Fibroblast of lung (primary cell): ENCODE results near the gene HDAC4. TPM values are rescaled to one million over a fixed set of nuclear protein-coding genes. Genes with fewer than 3 reads are reported as not detected.

Source experiments
- DNase-seq, 2 donors: peaks; one replicate each; pipeline versions ENCODE4 v3.0.0 to v3.0.0-alpha.2; 2010; ENCODE audit warnings: low read depth in 2 of 2
- H2AFZ ChIP-seq: 2 replicates; pipeline ENCODE4 v1.5.1; 2012; ENCODE audit warnings: low read length, control low read depth, inconsistent platforms
- H3K27ac ChIP-seq: 2 replicates; pipeline ENCODE4 v1.5.1; 2011; ENCODE audit warnings: low read length, control low read depth; ENCODE audit not compliant: insufficient read depth
- H3K27me3 ChIP-seq: 2 replicates; pipeline ENCODE4 v1.5.1; 2011; ENCODE audit warnings: mild to moderate bottlenecking, low read length; ENCODE audit not compliant: control insufficient read depth, insufficient read depth
- H3K36me3 ChIP-seq: 2 replicates; pipeline ENCODE4 v1.5.1; 2011; ENCODE audit warnings: low read length; ENCODE audit not compliant: control insufficient read depth, insufficient read depth
- H3K4me1 ChIP-seq: 2 replicates; pipeline ENCODE4 v1.5.1; 2011; ENCODE audit warnings: low read length; ENCODE audit not compliant: control insufficient read depth, insufficient read depth; ENCODE audit errors: extremely low read depth
- H3K4me2 ChIP-seq: 2 replicates; pipeline ENCODE4 v1.5.1; 2011; ENCODE audit warnings: low read length, control low read depth; ENCODE audit not compliant: insufficient read depth; ENCODE audit errors: extremely low read depth
- H3K4me3 ChIP-seq, 4 experiments: fragments of 200-600 bp in 1 of 4; sonication (generic) in 1 of 4; replicated peaks in 1 of 4; 2 replicates each; pipeline ENCODE4 v1.5.1; 2011 to 2016; ENCODE audit warnings: low read length in 4 of 4, low read depth in 3 of 4, mild to moderate bottlenecking in 3 of 4, control low read depth in 2 of 4, inconsistent platforms in 1 of 4, mixed read lengths in 1 of 4; ENCODE audit not compliant: insufficient read depth in 1 of 4; ENCODE audit errors: control extremely low read depth in 1 of 4
- H3K79me2 ChIP-seq: 2 replicates; pipeline ENCODE4 v1.5.1; 2012; ENCODE audit warnings: mild to moderate bottlenecking, low read length, inconsistent platforms; ENCODE audit not compliant: control insufficient read depth, insufficient read depth
- H3K9ac ChIP-seq: 2 replicates; pipeline ENCODE4 v1.5.1; 2011; ENCODE audit warnings: mild to moderate bottlenecking, low read length, control low read depth; ENCODE audit not compliant: insufficient read depth
- H3K9me3 ChIP-seq: 2 replicates; pipeline ENCODE4 v1.5.1; 2012; ENCODE audit warnings: low read depth, low read length; ENCODE audit not compliant: control insufficient read depth, insufficient read depth
- H4K20me1 ChIP-seq: 2 replicates; pipeline ENCODE4 v1.5.1; 2011; ENCODE audit warnings: low read length; ENCODE audit not compliant: control insufficient read depth, insufficient read depth; ENCODE audit errors: extremely low read depth
- EZH2 ChIP-seq: IDR thresholded peaks from 2 replicates; pipeline ENCODE4 v1.5.1; 2012; ENCODE audit warnings: low read length, control low read depth, mild to moderate bottlenecking; ENCODE audit errors: missing control alignments
- polyA plus RNA-seq, 2 donors: library from polyadenylated mRNA; depleted of rRNA in 1 of 2; stranded (reverse) in 1 of 2; unstranded in 1 of 2; fragments of >200 nt; gene quantifications; 2 replicates each; pipeline ENCODE4 v1.2.1, GENCODE V29; 2011 to 2012; ENCODE audit warnings: missing spikeins in 1 of 2
- total RNA-seq: library from RNA; depleted of rRNA; stranded (reverse); fragments of >200 nt; gene quantifications from 2 replicates; pipeline ENCODE4 v1.2.1, GENCODE V29; 2014
- TF ChIP-seq, protein P1 (sequence below), 2 donors: IDR thresholded peaks in 1 of 2; conservative IDR thresholded peaks in 1 of 2; 1 replicate in 1 of 2; 2 replicates in 1 of 2; pipeline ENCODE4 v1.5.1; 2011 to 2012; ENCODE audit warnings: low read length in 2 of 2, control low read depth in 1 of 2, inconsistent platforms in 1 of 2, low read depth in 1 of 2, mild to moderate bottlenecking in 1 of 2

The HDAC4 gene
- total and polyA plus RNA-seq, 2 donors (not counting 1 experiment from before 2014, with no cell fraction given): 7.4 to 19.8 TPM

DNA sequence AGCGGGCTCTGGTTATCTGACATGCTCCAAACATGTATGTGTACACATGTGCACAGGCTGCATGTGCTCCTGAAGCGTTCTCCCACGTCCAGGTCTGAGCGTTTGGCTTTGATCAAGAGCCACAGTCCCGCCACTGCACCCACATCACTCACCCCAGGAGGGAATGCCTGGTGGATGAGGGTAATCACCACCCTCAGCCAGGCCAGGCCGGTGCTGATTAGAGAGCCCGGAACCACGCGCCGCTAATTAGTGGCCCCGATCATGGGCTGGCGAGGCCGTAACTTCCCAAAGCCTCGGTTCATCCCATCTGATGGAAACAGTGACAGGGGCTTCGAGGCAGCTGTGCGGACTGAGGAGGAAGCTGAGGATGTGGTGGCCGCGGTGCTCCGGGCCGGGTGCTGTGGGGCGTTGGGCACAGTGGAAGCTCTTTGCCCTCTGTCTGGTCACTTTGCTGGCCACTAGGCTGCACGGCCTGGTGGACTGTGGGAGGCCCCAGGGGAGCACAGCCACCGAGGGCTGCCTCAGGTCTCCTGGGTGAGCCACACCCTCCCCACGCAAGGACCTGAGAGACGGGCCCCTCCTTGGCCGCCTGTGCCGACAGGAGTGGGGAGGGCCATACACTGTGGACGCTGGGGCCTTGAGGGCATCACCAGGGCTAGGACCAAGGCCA, 333.5 kb downstream of the HDAC4 start:
- Histone ChIP-seq H3K27ac (no peak overlapping the region), H3K9ac (no peak overlapping the region), H2AFZ (no peak overlapping the region), H3K36me3 (peaks cover 2% of the 10 kb centered on the region), H3K27me3 (no peaks in the 10 kb centered on the region), H3K9me3 (no peaks in the 10 kb centered on the region), H3K4me2 (no peak overlapping the region), H4K20me1 (no peaks in the 10 kb centered on the region), H3K79me2 (no peaks in the 10 kb centered on the region), H3K4me1 (no peaks in the 10 kb centered on the region), H3K4me3 (no peak overlapping the region)
- no peak for DNase-seq
- TF ChIP-seq, protein P1, sequence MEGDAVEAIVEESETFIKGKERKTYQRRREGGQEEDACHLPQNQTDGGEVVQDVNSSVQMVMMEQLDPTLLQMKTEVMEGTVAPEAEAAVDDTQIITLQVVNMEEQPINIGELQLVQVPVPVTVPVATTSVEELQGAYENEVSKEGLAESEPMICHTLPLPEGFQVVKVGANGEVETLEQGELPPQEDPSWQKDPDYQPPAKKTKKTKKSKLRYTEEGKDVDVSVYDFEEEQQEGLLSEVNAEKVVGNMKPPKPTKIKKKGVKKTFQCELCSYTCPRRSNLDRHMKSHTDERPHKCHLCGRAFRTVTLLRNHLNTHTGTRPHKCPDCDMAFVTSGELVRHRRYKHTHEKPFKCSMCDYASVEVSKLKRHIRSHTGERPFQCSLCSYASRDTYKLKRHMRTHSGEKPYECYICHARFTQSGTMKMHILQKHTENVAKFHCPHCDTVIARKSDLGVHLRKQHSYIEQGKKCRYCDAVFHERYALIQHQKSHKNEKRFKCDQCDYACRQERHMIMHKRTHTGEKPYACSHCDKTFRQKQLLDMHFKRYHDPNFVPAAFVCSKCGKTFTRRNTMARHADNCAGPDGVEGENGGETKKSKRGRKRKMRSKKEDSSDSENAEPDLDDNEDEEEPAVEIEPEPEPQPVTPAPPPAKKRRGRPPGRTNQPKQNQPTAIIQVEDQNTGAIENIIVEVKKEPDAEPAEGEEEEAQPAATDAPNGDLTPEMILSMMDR (conservative IDR thresholded peaks at IDR 0.05 in 1 of 2, IDR thresholded peaks at IDR 0.05 in 1 of 2; ENCODE audit: low read depth in 1 of 2, low read length in 2 of 2): no peak
- no peak for TF ChIP-seq EZH2

GRCh38 chr2:239066597-239066996, 334.2 kb downstream of the HDAC4 start:
- Histone ChIP-seq H3K9me3 (no peaks in the 10 kb centered on the region), H3K4me2 (no peak overlapping the region), H2AFZ (no peak overlapping the region), H3K9ac (no peak overlapping the region), H4K20me1 (no peaks in the 10 kb centered on the region), H3K4me1 (no peaks in the 10 kb centered on the region), H3K4me3 (no peak overlapping the region), H3K36me3 (peaks cover 2% of the 10 kb centered on the region), H3K27me3 (no peaks in the 10 kb centered on the region), H3K27ac (no peak overlapping the region), H3K79me2 (no peaks in the 10 kb centered on the region)
- TF ChIP-seq, protein P1 (conservative IDR thresholded peaks at IDR 0.05 in 1 of 2, IDR thresholded peaks at IDR 0.05 in 1 of 2; ENCODE audit: low read depth in 1 of 2, low read length in 2 of 2): no peak
- no peak for TF ChIP-seq EZH2
- no peak for DNase-seq

- TF ChIP-seq, protein P1 (conservative IDR thresholded peaks at IDR 0.05 in 1 of 2, IDR thresholded peaks at IDR 0.05 in 1 of 2; ENCODE audit: low read depth in 1 of 2, low read length in 2 of 2): no peak
- TF ChIP-seq EZH2: no peak
- Histone ChIP-seq H3K36me3 (peaks cover 2% of the 10 kb centered on the region), H3K9me3 (no peaks in the 10 kb centered on the region), H3K9ac (no peak overlapping the region), H3K27me3 (no peaks in the 10 kb centered on the region), H3K4me3 (no peak overlapping the region), H3K79me2 (no peaks in the 10 kb centered on the region), H3K4me2 (no peak overlapping the region), H4K20me1 (no peaks in the 10 kb centered on the region), H2AFZ (no peak overlapping the region), H3K27ac (no peak overlapping the region), H3K4me1 (no peaks in the 10 kb centered on the region)
- DNase-seq: no peak
These were observed 334.9 kb downstream of the HDAC4 start for GRCh38 chr2:239065962-239066361.
